Left lung (tissue), 10 donors: ENCODE data around the gene NF2. TPM values are rescaled to one million over a fixed set of nuclear protein-coding genes. Genes with fewer than 3 reads are reported as not detected.

Experiments used
- ATAC-seq: fragments of 200-7000 bp; cut with Tn5 transposase; one replicate; pipeline ENCODE4 v1.9.1; 2020; ENCODE audit warnings: moderate library complexity
- DNase-seq, 4 donors: peaks; one replicate each; pipeline ENCODE4 v3.0.0-alpha.2; 2013 to 2020
- H3K27ac ChIP-seq, 2 donors: fragments of 200-600 bp; sonication (generic) in 1 of 2; one replicate each; pipeline versions ENCODE4 v1.5.0 to v1.8.0; 2020 to 2021
- H3K27me3 ChIP-seq, 2 donors: fragments of 200-600 bp; sonication (generic) in 1 of 2; one replicate each; pipeline versions ENCODE4 v1.5.0 to v1.8.0; 2020 to 2021
- H3K36me3 ChIP-seq, 2 donors: fragments of 200-600 bp; sonication (generic) in 1 of 2; one replicate each; pipeline versions ENCODE4 v1.5.0 to v1.8.0; 2020 to 2021
- H3K4me1 ChIP-seq, 2 donors: fragments of 200-600 bp; one replicate each; pipeline ENCODE4 v1.8.0; 2021
- H3K4me3 ChIP-seq, 2 donors: fragments of 200-600 bp; sonication (generic) in 1 of 2; one replicate each; pipeline versions ENCODE4 v1.5.0 to v1.8.0; 2020 to 2021; ENCODE audit warnings: mild to moderate bottlenecking in 1 of 2
- H3K9me3 ChIP-seq, 2 donors: fragments of 200-600 bp; sonication (generic) in 1 of 2; one replicate each; pipeline versions ENCODE4 v1.5.0 to v1.8.0; 2020 to 2021
- intact Hi-C, 2 donors: fragments of 100-400 bp; cut with DNase I; formaldehyde crosslinking; loops; one replicate each; pipeline versions ENCODE4 v1.11.2 to v1.14.2; 2022
- polyA plus RNA-seq, 6 donors: library from polyadenylated mRNA; unstranded; fragments of 120-200 nt; gene quantifications; one replicate each; pipeline ENCODE4 v1.2.1, GENCODE V29; 2013; ENCODE audit not compliant: insufficient read length in 6 of 6
- total RNA-seq, 2 donors: library from RNA; stranded (reverse); fragmentation: NEBNext Ultra II Directional; extraction: Animal tissue kit (Norgen Biotek cat#: 25700); gene quantifications; one replicate each; pipeline ENCODE4 v1.2.1, GENCODE V29; 2021
- TF ChIP-seq, protein P1 (sequence below), 2 donors: fragments of 200-600 bp; sonication (generic) in 1 of 2; IDR thresholded peaks; one replicate each; pipeline versions ENCODE4 v1.5.0 to v1.8.0; 2021; ENCODE audit warnings: antibody characterized with exemption in 2 of 2
- donor health status: DM: no; HTN: yes; CAD: no.
- donor health status: DM: no; HTN: no; CAD: no.

The NF2 gene
- total and polyA plus RNA-seq, 8 donors: 20.1 to 65.3 (median 23.4) TPM

DNA sequence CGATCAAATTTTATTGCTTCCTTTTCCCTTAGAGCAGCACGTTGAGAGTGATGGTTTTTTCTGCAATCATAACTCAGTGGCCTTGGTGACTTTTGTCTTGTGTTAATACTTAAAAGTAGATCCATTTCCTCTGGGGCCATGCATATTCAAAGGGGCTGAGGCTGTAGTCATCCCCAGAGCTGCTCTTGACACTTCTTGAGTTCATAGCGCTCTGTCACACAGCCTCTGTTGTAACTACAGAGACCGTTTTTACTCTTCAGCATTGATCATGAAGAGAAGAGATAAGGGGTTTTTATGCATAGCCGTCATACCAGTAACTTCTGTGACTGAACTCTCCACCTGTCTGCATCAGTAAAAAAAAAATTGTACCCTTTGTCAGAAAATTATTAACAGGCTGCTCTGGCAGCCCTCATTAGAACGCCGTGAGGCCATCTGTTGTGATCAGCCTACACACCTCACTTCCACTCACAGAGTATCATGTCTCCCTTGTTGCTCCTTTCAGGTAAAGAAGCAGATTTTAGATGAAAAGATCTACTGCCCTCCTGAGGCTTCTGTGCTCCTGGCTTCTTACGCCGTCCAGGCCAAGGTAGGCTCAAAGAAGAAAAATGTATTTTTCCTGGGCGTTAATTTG lies 38.4 kb downstream of the NF2 start:
- Histone ChIP-seq H3K9me3 (no peaks in the 10 kb centered on the region), H3K36me3 (peaks cover 0 to 47% of the 10 kb centered on the region in 2 donors), H3K27ac (no peak overlapping the region), H3K4me3 (no peak overlapping the region), H3K4me1 (peaks cover 0 to 4% of the 10 kb centered on the region in 2 donors), H3K27me3 (no peaks in the 10 kb centered on the region)
- DNase-seq (no peak), ATAC-seq (no peak)
- TF ChIP-seq, protein P1, sequence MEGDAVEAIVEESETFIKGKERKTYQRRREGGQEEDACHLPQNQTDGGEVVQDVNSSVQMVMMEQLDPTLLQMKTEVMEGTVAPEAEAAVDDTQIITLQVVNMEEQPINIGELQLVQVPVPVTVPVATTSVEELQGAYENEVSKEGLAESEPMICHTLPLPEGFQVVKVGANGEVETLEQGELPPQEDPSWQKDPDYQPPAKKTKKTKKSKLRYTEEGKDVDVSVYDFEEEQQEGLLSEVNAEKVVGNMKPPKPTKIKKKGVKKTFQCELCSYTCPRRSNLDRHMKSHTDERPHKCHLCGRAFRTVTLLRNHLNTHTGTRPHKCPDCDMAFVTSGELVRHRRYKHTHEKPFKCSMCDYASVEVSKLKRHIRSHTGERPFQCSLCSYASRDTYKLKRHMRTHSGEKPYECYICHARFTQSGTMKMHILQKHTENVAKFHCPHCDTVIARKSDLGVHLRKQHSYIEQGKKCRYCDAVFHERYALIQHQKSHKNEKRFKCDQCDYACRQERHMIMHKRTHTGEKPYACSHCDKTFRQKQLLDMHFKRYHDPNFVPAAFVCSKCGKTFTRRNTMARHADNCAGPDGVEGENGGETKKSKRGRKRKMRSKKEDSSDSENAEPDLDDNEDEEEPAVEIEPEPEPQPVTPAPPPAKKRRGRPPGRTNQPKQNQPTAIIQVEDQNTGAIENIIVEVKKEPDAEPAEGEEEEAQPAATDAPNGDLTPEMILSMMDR (IDR thresholded peaks at IDR 0.05): no peak
- intact Hi-C loops: no loop called here

DNA sequence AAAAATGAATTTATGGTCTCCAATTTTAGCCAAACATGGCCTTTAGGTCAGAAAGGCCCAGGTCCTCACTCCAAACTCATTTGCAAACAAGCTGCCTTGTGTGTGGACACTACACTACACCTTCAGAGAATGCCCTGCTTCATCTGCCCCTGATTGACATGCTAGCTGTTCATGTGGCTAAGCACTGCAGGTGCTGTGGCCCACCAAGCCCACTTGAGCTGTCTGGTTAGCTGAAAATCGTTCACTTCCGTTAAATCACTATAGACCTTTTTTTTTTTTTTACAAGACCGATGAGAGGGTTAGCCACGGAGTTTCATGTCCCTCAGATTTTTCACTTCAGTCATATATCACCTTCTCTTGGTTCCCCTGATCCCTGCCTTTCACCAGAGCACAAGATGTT lies 39.3 kb downstream of the NF2 start:
- Histone ChIP-seq H3K9me3 (no peaks in the 10 kb centered on the region), H3K4me3 (no peak overlapping the region), H3K4me1 (peaks cover 0 to 4% of the 10 kb centered on the region in 2 donors), H3K27me3 (no peaks in the 10 kb centered on the region), H3K27ac (no peak overlapping the region), H3K36me3 (peaks cover 0 to 43% of the 10 kb centered on the region in 2 donors)
- intact Hi-C loops: no loop called here
- TF ChIP-seq, protein P1 (IDR thresholded peaks at IDR 0.05): no peak
- ATAC-seq (no peak), DNase-seq (no peak)

DNA sequence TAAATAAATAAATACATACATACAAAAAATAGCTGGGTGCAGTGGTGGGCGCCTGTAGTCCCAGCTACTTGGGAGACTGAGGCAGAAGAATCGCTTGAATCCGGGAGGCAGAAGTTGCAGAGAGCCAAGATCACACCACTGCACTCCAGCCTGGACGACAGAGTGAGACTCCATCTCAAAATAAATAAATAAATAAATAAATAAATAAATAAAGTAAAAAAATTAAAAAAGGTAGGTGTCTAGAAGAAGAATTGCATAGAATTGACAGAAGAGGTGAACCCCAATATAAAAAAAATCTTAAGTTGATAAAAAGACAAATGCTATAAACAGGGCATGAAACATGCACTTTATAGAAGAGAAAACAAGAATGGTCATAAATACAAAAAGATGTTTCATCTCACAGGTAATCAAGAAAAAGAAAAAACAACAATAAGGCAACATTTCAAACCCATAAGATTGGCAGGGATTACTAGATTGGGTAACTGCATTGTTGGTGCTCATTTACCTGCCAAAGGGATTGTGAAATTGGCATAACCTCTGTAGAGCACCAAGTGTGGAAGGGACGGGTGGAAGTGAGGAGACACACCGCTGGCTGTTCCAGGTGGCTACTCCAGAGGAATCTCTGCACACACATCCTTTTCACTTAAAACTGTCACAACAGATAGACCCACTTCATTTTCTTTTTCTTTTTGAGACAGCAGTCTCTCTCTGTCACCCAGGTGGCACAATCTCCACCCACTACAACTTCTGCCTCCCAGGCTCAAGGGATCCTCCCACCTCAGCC lies 44.7 kb downstream of the NF2 start:
- H3K36me3 ChIP-seq: peaks cover 0 to 20% of the 10 kb centered on the region in 2 donors
- H3K4me1 ChIP-seq: no peaks in the 10 kb centered on the region
- intact Hi-C loops: no loop called here
- ATAC-seq (no peak), DNase-seq (no peak)
- TF ChIP-seq, protein P1 (IDR thresholded peaks at IDR 0.05): no peak
- no peaks in the 10 kb centered on the region for H3K27me3 ChIP-seq
- H3K27ac ChIP-seq: no peak overlapping the region
- H3K4me3 ChIP-seq: no peak overlapping the region
- H3K9me3 ChIP-seq: no peaks in the 10 kb centered on the region

DNA sequence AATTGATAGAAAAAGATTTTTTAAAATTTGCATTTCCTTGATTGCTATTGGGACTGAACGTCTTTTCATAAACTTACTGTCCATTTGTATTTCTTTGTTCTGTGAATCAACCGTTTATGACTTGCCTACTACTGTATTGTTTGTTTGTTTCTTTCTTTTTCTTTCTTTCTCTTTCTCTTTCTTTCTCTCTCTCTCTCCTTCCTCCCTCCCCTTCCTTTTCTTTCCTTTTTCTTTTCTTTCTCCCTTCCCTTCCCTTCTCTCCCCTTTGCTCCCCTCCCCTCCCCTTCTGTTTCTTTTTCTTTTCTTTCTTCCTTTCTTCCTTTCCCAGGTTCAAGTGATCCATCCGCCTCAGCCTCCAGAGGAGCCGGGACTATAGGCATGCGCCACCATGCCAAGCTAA lies 46.9 kb downstream of the NF2 start:
- TF ChIP-seq, protein P1 (IDR thresholded peaks at IDR 0.05): no peak
- intact Hi-C loops: no loop called here
- Histone ChIP-seq H3K4me3 (no peak overlapping the region), H3K9me3 (no peaks in the 10 kb centered on the region), H3K4me1 (no peaks in the 10 kb centered on the region), H3K27ac (no peak overlapping the region), H3K27me3 (no peaks in the 10 kb centered on the region), H3K36me3 (peaks cover 0 to 32% of the 10 kb centered on the region in 2 donors)
- DNase-seq: no peak
- ATAC-seq: no peak

DNA sequence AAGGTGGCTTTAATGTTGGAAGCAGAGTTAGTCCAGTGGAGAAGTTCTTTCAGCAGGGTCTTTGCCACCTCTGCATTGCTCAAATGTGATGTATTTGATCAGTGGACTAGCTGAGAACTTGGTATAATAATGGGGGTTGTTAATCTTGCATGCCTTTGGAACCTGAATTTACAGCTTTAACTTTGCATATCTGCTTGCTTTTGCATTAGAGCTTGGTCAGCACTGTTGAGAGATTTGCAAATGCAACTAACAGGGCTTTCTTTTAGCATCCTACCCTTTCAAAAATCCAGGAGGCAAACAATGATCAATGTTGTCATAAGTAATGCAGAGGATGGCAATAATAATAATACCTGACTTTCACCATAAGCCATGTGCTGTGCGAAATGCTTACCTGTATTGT lies 48.2 kb downstream of the NF2 start:
- no peaks in the 10 kb centered on the region for H3K9me3 ChIP-seq
- H3K4me1 ChIP-seq: no peaks in the 10 kb centered on the region
- DNase-seq (no peak), ATAC-seq (no peak)
- no peak overlapping the region for H3K27ac ChIP-seq
- no peak overlapping the region for H3K4me3 ChIP-seq
- TF ChIP-seq, protein P1 (IDR thresholded peaks at IDR 0.05): no peak
- H3K36me3 ChIP-seq: peaks cover 0 to 42% of the 10 kb centered on the region in 2 donors
- H3K27me3 ChIP-seq: no peaks in the 10 kb centered on the region
- intact Hi-C loops: no loop called here
